PC-9 (cell line): ENCODE data around the gene AZU1. TPM values are rescaled to one million over a fixed set of nuclear protein-coding genes. Genes with fewer than 3 reads are reported as not detected.
A peak's percentile ranks its signal among the peaks of the same experiment; 100 is the strongest.

ENCODE experiments used
- BruUV-seq: library from RNA; stranded (reverse); fragments of 400-500 nt; replicated peaks from 2 replicates; lab custom pipeline; 2021; lab: Mats Ljungman, UMichigan
- CTCF ChIA-PET: fragments of 300-600 bp; sonication (Branson Sonifier 250); formaldehyde crosslinking; loops from one replicate; lab custom pipeline; 2022; ENCODE audit warnings: antibody characterized with exemption; lab: Charles Lee
- POLR2A ChIA-PET: fragments of 300-600 bp; sonication (Branson Sonifier 250); formaldehyde crosslinking; loops from one replicate; lab custom pipeline; 2022; ENCODE audit warnings: antibody characterized with exemption; ENCODE audit not compliant: unreplicated experiment; lab: Charles Lee
- DNase-seq, 2 experiments: peaks; one replicate each; pipeline versions ENCODE4 v3.0.0 to v3.0.0-alpha.2; 2015 to 2022; ENCODE audit warnings: mixed read lengths in 1 of 2
- H2AFZ ChIP-seq: fragments of 200-600 bp; sonication (generic); 2 replicates; pipeline ENCODE4 v1.8.1; 2017; ENCODE audit warnings: antibody characterized with exemption
- H3F3A ChIP-seq: fragments of 200-600 bp; sonication (generic); 2 replicates; pipeline ENCODE4 v1.8.1; 2017; ENCODE audit warnings: antibody characterized with exemption, mild to moderate bottlenecking, low read depth; ENCODE audit not compliant: insufficient read depth
- H3K27ac ChIP-seq: fragments of 200-600 bp; sonication (generic); 2 replicates; pipeline ENCODE4 v1.6.1; 2016; ENCODE audit warnings: mixed run types
- H3K27me3 ChIP-seq: fragments of 200-600 bp; sonication (generic); 2 replicates; pipeline ENCODE4 v1.6.1; 2016; ENCODE audit warnings: low read depth, mixed run types; ENCODE audit not compliant: insufficient read depth
- H3K36me3 ChIP-seq: fragments of 200-600 bp; sonication (generic); 2 replicates; pipeline ENCODE4 v1.6.1; 2016; ENCODE audit warnings: low read depth, mixed run types
- H3K4me1 ChIP-seq: fragments of 200-600 bp; sonication (generic); replicated peaks from 2 replicates; pipeline ENCODE4 v1.6.1; 2016; ENCODE audit warnings: mixed run types; ENCODE audit not compliant: insufficient read depth
- H3K4me2 ChIP-seq: fragments of 200-600 bp; sonication (generic); 2 replicates; pipeline ENCODE4 v1.6.1; 2017; ENCODE audit warnings: mixed run types
- H3K4me3 ChIP-seq: fragments of 200-600 bp; sonication (generic); 2 replicates; pipeline ENCODE4 v1.6.1; 2016; ENCODE audit warnings: mixed run types
- H3K79me2 ChIP-seq: fragments of 200-600 bp; sonication (generic); 2 replicates; pipeline ENCODE4 v1.6.1; 2017; ENCODE audit warnings: low read depth, mixed run types
- H3K9me2 ChIP-seq: fragments of 200-600 bp; sonication (generic); 2 replicates; pipeline ENCODE4 v1.8.1; 2017; ENCODE audit warnings: mild to moderate bottlenecking; ENCODE audit not compliant: insufficient read depth
- H3K9me3 ChIP-seq: fragments of 200-600 bp; sonication (generic); 2 replicates; pipeline ENCODE4 v1.8.1; 2016; ENCODE audit warnings: low read depth; ENCODE audit not compliant: insufficient read depth
- H4K20me1 ChIP-seq: fragments of 200-600 bp; sonication (generic); 2 replicates; pipeline ENCODE4 v1.8.1; 2017; ENCODE audit not compliant: insufficient read depth
- EZH2 ChIP-seq: fragments of 200-600 bp; sonication (generic); IDR thresholded peaks from 2 replicates; pipeline ENCODE4 v1.8.0; 2017; ENCODE audit warnings: antibody characterized with exemption, low read depth
- intact Hi-C: fragments of 100-400 bp; cut with micrococcal nuclease; formaldehyde crosslinking; loops from one replicate; pipeline ENCODE4 v1.10.0; 2022; ENCODE audit not compliant: unreplicated experiment
- total RNA-seq: library from RNA; stranded (reverse); gene quantifications from 2 replicates; pipeline ENCODE4 v1.2.3, GENCODE V29; 2021
- TF ChIP-seq, protein P1 (sequence below): fragments of 200-600 bp; sonication (generic); conservative IDR thresholded peaks from 2 replicates; pipeline ENCODE4 v1.6.1; 2017; ENCODE audit warnings: mixed run types, antibody characterized with exemption, mild to moderate bottlenecking, moderate library complexity

Gene AZU1
- total RNA-seq, 1 experiment from 2014 or later = not detected

DNA sequence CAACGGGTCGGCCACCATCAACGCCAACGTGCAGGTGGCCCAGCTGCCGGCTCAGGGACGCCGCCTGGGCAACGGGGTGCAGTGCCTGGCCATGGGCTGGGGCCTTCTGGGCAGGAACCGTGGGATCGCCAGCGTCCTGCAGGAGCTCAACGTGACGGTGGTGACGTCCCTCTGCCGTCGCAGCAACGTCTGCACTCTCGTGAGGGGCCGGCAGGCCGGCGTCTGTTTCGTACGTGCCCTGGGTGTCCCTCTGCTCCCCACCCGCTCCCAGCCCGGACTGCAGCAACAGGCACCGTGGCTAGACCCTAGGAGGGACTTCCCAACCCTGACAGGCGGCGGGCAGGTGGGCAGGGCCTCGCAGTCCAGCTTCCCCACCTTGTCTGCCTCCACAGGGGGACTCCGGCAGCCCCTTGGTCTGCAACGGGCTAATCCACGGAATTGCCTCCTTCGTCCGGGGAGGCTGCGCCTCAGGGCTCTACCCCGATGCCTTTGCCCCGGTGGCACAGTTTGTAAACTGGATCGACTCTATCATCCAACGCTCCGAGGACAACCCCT, 28.0 kb downstream of the AZU1 start:
- no TSS peak for BruUV-seq
- Histone ChIP-seq H3K4me1 (peaks cover 14% of the 10 kb centered on the region), H3F3A (peaks cover 32% of the 10 kb centered on the region), H3K9me2 (no peaks in the 10 kb centered on the region), H3K4me2 (no peak overlapping the region), H2AFZ (no peak overlapping the region), H3K36me3 (no peaks in the 10 kb centered on the region), H3K4me3 (no peak overlapping the region), H3K79me2 (no peaks in the 10 kb centered on the region), H3K9me3 (no peaks in the 10 kb centered on the region), H3K27ac (no peak overlapping the region), H3K27me3 (no peaks in the 10 kb centered on the region), H4K20me1 (no peaks in the 10 kb centered on the region)
- CTCF ChIA-PET = interaction anchor here (0.6 kb wide), 1 partner anchor 95 kb away, joined by 4 read pairs; no protein-coding TSS in a partner anchor
- no peak for DNase-seq
- no peak for TF ChIP-seq EZH2
- TF ChIP-seq, protein P1, sequence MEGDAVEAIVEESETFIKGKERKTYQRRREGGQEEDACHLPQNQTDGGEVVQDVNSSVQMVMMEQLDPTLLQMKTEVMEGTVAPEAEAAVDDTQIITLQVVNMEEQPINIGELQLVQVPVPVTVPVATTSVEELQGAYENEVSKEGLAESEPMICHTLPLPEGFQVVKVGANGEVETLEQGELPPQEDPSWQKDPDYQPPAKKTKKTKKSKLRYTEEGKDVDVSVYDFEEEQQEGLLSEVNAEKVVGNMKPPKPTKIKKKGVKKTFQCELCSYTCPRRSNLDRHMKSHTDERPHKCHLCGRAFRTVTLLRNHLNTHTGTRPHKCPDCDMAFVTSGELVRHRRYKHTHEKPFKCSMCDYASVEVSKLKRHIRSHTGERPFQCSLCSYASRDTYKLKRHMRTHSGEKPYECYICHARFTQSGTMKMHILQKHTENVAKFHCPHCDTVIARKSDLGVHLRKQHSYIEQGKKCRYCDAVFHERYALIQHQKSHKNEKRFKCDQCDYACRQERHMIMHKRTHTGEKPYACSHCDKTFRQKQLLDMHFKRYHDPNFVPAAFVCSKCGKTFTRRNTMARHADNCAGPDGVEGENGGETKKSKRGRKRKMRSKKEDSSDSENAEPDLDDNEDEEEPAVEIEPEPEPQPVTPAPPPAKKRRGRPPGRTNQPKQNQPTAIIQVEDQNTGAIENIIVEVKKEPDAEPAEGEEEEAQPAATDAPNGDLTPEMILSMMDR = no peak
- intact Hi-C loops = loop anchor here (2.0 to 10.0 kb wide), 3 partner anchors 61 to 129 kb away; partner anchors contain the start of genes KISS1R and WDR18
- POLR2A ChIA-PET = no interaction called here

DNA sequence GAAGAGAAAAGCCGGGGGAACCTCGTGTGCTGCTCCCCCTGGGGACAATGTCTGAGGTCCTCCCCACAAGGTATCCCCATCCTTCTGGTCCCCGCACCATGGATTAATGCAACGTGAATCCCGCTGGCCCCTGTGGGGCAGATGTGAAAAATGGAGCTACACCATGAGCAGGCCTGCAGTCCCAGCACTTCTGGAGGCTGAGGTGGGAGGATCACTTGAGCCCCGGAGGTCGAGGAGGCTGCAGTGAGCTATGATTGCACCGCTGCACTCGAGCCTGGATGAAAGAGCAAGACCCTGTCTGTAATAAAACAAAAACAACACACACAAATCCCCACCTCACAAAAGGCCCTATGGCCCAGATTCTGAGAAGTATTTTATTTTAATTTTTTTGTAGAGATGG, 30.6 kb downstream of the AZU1 start:
- Histone ChIP-seq H3K27me3 (no peaks in the 10 kb centered on the region), H3K4me1 (peaks cover 12% of the 10 kb centered on the region), H3K9me2 (no peaks in the 10 kb centered on the region), H4K20me1 (no peaks in the 10 kb centered on the region), H3K79me2 (no peaks in the 10 kb centered on the region), H3F3A (peaks cover 27% of the 10 kb centered on the region), H2AFZ (no peak overlapping the region), H3K36me3 (no peaks in the 10 kb centered on the region), H3K4me3 (no peak overlapping the region), H3K9me3 (no peaks in the 10 kb centered on the region), H3K27ac (no peak overlapping the region), H3K4me2 (no peak overlapping the region)
- no TSS peak for BruUV-seq
- ChIA-PET POLR2A (no interaction called here), CTCF (interaction anchor here (0.7 kb wide), 1 partner anchor 304 kb away, joined by 5 read pairs; no protein-coding TSS in a partner anchor)
- intact Hi-C loops = loop anchor here (10.0 kb wide), 1 partner anchor 127 kb away; the partner anchor contains the start of gene WDR18
- no peak for TF ChIP-seq EZH2
- TF ChIP-seq, protein P1 = no peak
- no peak for DNase-seq

DNA sequence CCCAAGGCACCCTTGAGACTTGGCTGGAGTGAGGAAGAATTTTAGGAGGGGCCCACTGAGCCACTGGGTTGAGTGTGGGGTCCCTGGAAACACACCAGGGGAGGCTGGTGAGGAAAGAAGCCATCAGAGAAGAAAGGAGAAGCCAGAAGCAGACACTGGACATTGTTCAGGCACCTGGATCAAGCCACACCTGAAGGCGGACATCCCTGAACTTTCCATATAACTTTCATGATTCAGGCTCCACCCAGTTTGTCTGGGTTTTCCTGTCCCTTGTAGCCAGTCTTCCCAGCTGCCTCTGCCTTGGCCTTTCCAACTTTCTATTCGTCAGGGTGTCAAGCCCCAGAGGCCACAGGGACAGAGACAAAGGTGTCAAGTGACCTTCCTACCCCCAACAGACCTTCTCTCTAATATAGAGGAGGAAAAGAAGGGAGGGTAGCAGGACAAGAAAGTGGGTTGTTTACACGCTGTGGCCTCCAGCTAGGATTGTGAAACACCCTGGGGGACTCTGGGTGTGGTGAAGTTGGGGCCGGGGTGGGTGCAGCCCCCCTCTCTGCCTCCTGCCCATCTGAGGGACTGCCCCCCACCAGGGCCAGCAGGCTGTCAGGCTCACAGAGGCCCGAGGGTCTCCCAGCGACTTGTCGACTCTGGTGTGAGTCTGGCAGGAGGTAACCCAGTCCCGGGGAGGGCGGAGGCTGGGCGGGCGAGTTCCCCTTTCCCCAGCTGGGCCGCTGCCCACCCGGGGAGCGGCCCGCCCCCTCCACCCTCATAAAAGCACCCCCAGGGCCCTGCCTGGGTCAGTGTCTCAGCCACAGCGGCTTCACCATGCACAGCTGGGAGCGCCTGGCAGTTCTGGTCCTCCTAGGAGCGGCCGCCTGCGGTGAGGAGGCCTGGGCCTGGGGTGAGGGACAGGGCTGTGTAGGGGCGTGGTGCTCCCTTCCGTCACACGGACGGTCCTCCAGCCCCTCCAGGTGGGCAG, 31.5 kb downstream of the AZU1 start, which contains the start of gene CFD:
TSS of gene CFD (plus strand) at position 797 of the 976 bp plus-strand sequence. CDS start at position 823, 26 bp downstream.
- CTCF ChIA-PET = interaction anchor here (0.6 to 0.7 kb wide), 3 partner anchors 11 to 304 kb away, joined by 3 to 5 read pairs (median 5); no protein-coding TSS in a partner anchor
- Histone ChIP-seq H3K27ac (peak within 1 kb of the TSS; percentile 17; the same call in 1 of the 2 replicates), H3K4me1 (peaks cover 12% of the 10 kb centered on the region), H3K9me2 (no peaks in the 10 kb centered on the region), H3F3A (peaks cover 34% of the 10 kb centered on the region), H3K9me3 (no peaks in the 10 kb centered on the region), H3K79me2 (no peaks in the 10 kb centered on the region), H3K27me3 (no peaks in the 10 kb centered on the region), H3K36me3 (no peaks in the 10 kb centered on the region), H2AFZ (no peak within 1 kb of the TSS), H4K20me1 (no peaks in the 10 kb centered on the region), H3K4me3 (peak within 1 kb of the TSS; percentile 28; the same call in 1 of the 2 replicates), H3K4me2 (peak within 1 kb of the TSS; percentile 46)
- POLR2A ChIA-PET = no interaction called here
- TF ChIP-seq EZH2 = no peak
- intact Hi-C loops = loop anchor here (10.0 kb wide), 1 partner anchor 126 kb away; the partner anchor contains the start of gene WDR18
- BruUV-seq = no TSS peak
- DNase-seq = peak; percentile 55 to 83
